ENCODE results near the gene C1QTNF12.

The C1QTNF12 gene

DNA sequence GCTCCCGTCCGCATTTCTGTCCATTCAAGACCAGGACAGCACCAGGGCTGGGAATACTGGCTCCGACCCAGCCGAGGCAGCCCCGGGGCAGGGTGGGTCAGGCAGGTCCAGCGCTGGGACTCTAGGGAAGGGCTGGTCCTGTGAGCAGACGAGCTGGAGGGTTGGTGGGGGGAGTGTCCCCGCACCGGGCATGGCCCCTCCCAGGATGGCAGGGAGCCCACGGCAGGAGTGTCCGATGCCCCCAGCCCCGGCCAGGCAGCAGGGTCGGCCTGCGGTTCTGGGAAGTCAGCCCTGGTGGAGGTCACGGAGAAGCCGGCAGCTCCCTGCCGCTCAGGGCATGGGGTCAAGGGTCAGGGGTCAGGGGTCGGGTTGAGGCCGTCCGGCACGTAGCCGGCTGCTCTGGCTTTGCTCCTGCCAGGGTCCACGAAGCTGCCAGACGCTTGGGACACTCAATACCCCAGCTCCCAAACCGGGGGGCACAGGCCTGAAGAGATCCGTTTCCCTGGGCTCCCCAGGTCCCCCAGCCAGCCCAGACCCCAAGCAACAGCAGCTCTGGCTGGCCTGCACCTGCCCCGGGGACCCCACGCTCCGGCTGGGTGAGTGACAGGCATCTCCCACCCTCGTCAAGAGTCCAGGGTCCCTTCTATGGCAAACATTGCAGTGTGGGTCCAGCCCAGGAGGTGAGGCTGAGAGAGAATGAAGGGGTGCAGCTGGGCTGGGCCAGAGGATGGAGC is 6.7 kb downstream of the C1QTNF12 start:
- no peak for DNase-seq

DNA sequence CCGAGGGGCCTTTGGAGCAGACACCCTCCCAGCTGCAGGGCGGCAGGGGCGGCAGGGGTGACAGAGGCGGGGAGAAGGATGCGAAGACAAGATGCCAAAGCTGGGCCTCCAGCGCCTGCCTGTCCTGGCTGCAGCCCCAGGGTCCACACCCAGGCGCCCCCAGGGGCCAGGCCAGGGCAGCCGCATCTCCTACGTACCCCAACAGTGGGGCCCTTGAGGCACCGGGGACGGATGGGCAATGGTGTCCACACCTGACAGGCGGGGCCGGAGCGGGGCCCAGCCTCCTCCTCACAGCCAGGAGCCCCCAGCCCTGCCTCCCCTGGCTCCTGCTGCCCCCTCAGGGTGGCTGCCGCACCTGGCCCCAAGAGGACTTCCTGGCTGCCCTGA is 7.3 kb downstream of the C1QTNF12 start:
- DNase-seq: no peak

DNA sequence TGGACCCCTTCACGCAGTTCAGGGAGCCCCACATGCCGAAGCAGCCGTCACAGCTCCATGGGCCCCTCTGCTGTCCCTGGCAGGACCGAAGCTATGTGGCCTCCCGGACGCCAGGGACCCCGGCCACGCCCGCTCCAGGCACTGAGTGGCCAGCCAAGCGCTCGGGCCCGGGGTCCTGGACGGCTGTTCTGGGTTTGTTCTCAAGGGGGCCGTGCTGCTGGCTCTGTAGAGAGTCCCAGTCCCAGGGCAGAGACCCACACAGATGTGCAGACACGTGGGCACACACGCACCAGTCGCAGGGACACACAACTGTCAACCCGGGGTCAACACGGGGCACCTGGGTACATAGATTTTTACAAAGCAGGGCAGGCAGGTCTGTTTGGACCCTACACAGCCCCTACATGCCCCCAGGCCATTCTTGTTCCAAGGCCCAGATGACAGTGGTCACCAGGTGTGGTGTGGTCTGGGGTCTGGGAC is 7.8 kb downstream of the C1QTNF12 start:
- no peak for DNase-seq

DNA sequence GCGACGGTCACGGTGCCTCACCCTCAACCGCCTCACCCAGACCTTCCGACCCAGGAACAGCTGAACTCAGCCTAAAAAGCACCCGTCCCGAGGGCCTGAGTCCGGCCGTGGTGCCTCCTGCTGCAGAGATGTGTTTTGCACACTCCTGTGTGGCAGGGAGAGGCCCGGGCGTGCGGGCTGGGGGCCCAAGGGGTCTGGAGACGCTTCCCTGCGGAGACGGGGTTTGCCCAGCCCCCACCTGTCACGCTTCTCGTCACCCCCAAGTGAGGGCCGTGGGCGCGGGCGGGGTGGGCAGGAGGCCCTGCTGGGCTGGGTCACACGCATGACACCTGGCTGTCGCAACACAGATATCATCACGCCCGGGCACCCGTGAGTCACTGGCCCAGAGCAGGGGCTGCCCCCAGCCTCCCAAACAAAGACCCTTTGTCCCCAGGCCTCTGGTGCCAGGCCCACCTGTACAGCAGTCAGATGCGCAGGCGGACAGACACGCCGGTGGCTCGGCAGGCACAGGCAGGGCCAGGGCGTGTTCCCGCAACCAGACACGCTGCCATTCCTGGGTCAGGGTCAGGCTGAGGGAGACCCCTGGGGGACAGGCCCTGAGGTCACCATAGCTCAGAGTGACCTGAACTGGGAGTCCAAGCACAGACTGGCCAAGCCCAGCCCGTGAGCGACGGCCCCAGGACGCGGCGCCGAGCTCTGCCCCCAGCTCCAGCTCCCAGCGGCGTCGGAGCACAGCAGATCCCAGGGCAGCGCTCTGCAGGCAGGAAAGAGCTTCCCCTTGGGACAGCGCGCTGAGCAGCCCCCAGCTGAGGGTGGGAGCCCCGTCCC is 8.4 kb downstream of the C1QTNF12 start:
- no peak for DNase-seq

DNA sequence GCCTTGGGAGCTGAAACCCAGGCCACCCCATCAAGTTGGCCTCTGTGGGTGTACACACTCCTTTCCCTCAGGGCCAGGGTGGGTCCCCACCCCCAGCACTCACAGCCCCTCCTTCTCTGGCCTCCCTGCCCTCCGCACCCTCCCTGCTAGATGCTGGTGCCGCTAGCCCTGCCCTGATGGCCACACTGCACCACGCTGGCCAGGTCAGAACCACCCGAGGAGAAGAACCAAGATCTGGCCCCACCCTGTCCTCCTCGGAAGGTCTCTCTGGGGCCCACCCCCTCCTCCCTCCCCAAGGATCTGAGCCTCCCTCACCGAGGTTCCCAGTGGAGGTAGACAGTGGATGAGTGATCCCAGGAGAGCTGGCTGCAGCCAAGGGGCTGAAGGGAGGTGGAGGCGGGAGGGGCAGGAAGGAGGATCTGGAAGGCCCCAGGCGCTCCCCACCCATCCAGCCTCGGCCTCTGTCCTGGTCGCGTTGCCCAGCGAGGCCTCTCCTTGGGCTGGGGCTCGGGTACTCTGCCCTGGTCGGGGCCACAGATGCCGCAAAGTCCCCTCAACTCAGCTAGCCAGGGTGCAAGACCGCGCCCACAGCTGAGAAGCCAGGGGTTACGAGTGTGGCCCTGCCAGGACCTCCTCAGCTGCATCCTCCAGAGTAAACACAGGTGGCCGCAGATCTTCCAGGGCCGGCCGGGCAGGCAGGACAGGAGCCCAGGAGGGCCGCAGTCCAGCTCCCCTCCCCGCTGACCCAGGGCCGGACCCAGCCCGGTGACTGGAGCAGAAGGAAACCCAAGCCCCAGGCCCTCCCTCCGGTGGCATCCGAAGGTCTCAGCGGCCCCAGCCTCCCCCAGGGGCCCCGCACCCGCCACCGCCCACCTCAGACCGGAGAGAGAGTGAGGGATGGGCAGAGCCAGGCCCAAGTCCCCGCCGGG is 9.3 kb downstream of the C1QTNF12 start:
- no peak for DNase-seq

DNA sequence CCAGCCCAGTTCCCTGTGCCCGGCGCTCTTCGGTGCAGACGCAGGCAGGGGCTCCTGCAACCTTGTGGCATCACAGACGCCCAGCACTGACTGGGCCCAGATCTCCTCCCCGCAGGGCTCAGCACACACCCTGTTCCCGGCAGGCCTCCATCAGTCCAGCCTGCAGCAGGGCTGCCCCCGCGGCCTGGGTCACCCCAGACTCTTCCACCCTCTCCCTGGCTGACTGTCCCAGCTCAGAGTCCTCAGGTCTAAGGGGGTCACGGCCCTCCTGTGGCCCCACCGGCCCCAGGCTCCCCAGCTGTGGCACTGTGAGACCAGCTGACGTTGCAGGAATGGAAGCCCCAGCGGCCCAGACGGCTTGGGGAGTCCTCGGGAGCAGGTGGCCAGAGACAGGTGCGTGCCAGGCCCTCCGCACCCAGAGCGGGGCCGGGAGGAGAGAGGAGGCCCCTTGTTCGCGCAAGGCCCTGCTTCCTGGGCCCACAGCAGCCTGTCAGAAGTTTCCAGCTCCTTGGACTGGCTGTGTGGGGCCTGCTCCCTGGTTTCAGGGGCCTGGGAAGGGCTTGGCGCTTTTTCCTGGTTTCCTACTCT is 10.3 kb downstream of the C1QTNF12 start:
- DNase-seq: no peak

DNA sequence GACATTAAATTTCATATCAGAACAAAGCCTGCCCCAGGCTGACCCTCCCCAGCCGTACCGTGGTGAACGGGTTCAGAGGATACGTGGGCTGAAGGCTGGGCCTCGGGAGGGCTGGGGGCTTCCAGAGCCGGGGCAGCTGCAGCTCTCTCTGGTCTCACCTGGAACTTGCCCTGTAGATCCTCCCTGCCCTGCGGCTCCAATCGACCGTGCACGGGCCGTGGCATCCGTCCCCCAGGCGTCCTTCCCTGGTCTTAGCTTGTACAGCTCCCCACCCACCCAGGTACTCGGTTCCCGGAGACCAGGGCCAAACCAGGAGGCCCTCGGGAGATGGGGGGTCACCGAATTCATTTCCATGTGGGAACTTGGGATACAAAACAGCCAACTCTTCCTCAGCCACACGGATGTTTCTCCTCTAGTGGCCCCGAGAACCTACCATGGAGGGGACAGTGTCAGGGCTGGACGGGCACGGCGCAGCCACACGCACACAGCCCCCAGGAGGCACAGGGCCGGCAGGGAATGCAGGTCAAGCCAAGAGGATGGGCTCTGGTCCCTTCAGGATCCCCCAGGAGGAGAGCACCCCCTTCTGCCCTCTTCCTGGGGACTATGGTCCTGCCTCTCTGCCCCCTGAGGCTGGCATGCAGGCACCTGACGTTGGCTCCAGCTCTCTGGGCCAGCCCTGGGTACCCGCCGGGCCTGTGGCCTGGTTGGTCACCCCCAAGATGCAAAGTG is 11.3 kb downstream of the C1QTNF12 start:
- no peak for DNase-seq

DNA sequence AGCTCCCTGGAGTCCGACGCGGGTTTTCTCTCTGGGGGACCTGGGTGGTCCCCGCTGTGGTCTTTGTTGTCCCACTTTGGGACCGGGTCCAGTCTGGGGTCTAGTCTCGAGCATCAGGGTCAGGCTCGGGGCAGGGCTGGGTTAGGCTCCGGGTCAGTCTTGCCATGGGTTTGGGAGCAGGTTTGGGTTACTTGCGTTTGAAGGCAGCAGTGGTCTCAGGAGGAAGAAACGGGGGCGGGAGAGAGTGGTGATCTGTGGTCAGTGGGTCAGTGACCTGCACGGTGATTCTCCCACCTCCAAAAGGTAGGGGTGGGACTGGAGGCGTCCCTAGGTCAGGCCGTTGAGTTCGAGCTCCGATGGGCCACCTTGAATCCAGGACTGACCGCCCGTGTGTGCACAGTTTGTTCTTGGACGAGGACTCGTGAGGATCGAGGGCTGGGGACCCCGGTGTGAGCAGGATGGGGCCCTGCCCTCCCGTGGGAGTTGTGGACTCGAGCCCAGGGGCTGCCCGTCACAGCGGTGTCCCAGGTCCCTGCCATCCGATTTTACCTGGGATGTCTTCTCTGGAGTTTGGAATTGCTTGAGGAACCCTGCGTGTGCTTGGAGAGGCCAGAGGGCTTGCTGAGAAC is 12.2 kb downstream of the C1QTNF12 start:
- no peak for DNase-seq

DNA sequence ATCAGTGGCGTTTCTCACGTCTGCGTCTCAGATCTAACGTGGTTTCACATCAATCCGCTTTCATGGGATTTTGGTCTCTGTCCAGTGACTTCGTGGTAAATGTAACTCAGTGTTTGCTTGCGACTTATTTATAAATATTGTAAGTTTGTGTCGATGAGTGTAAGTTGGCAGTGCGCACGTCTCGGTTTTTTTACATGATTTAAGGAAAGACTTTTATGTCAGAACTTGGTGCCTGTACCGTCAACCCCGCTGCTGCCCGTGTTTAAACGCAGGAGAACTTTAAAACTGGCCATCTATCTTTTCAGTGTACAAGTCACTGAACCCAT is 13.0 kb downstream of the C1QTNF12 start:
- DNase-seq: no peak

DNA sequence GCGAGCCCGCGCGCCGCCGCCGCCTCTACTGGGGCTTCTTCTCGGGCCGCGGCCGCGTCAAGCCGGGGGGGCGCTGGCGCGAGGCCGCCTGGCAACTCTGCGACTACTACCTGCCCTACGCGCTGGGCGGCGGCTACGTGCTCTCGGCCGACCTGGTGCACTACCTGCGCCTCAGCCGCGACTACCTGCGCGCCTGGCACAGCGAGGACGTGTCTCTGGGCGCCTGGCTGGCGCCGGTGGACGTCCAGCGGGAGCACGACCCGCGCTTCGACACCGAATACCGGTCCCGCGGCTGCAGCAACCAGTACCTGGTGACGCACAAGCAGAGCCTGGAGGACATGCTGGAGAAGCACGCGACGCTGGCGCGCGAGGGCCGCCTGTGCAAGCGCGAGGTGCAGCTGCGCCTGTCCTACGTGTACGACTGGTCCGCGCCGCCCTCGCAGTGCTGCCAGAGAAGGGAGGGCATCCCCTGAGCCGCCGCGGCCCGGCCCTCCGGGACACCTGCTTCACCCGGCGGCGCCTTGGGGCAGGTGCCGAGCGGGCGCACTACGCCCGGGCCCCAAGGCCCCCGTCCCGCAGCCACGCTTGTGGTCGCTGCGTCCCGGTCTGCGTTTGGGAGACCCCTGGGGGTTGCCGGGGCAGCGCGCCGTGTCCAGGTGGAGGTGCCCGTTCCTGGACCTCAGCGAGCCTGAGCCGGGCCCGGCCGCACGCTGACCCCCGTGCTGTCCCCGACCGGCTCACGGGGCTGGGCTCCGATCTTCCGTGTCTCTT is 13.5 kb downstream of the C1QTNF12 start:
- no peak for DNase-seq

DNA sequence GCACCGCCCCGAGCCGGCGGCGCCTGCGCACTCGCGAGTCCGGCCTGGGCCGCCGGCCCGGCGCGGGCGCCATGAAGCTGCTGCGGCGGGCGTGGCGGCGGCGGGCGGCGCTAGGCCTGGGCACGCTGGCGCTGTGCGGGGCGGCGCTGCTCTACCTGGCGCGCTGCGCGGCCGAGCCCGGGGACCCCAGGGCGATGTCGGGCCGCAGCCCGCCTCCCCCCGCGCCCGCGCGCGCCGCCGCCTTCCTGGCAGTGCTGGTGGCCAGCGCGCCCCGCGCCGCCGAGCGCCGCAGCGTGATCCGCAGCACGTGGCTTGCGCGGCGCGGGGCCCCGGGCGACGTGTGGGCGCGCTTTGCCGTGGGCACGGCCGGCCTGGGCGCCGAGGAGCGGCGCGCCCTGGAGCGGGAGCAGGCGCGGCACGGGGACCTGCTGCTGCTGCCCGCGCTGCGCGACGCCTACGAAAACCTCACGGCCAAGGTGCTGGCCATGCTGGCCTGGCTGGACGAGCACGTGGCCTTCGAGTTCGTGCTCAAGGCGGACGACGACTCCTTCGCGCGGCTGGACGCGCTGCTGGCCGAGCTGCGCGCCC is 14.2 kb downstream of the C1QTNF12 start, which contains the start of gene B3GALT6:
B3GALT6 (plus strand) TSS at position 30 of the 588 bp plus-strand sequence; CDS start at position 72, 42 bp downstream.
- no peak for DNase-seq

DNA sequence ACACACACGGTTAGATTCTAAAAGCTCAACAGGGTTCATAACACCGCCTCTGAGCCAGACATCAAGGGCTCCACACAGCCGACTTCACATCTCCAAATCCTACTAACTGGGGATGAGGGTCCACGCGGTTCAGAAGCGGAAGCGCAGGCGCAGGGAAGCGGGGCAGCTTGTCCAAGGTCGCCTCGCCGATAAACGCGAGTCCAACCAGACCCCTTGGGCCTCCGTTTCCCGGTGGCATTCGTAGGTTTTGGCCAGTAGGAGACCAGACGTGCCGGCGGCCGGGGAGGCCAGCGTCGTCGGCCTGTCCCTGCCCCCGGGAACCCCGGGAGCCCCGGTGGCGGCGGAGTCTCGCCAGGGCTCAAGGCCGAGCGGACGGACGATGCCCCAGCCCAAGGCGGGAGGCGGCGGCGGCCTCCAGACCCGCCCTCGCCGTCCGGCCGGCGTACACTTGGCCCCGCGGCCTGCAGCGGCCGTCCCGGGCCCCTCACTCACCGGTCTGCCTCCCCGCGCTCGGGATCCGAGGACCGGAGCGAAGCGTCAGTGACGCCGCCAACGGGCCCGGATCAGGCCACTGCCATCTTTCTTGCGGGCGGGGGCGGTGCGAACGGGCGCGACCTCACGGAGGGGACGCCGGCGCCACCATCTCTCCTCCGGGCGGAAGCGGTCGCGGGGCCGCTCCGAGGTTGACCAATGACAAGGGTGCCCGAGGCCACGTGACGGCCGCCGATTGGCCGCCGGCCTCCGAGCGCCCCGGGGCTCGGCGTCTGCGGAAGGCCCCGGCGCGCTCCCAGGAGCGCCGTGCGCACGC is 14.9 kb downstream of the C1QTNF12 start, which contains the start of gene SDF4:
SDF4 (minus strand) TSS at position 602 of the 808 bp plus-strand sequence. CDS start 3,229 bp downstream, outside the sequence.
- DNase-seq: peak; percentile 98

DNA sequence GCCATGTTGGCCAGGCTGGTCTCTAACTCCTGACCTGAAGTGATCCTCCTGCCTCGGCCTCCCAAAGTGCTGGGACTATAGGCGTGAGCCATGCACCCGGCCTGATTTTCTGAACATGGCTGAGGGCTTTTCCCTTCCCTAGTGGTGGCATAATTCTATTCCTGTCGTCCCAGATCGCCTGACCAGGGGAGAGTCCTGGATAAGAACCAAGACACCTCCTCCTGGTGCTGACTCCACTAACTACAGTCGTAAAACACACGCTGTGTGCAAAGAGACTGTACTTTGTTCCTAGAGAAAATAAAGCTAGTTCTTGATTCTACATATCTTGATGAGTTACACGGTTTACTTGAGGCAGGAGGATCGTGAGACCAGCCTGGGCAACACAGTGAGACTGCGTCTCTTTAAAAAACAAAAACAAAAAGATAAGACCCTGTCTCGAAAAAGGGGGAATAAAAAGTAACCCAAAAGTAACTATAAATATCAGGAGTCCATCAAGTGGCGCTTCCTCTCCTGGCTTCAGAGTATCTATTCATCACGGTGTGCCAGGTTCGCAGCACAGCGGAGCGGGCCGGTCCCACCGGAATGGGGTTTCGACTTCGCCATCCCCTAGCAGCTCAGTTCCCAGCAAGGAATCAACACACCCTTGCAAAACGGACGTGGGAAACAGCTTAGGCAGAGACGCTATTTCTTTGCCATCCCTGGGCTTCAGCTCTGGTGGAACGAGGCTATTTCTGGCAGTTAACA is 15.7 kb downstream of the C1QTNF12 start:
- DNase-seq: peak; percentile 65

DNA sequence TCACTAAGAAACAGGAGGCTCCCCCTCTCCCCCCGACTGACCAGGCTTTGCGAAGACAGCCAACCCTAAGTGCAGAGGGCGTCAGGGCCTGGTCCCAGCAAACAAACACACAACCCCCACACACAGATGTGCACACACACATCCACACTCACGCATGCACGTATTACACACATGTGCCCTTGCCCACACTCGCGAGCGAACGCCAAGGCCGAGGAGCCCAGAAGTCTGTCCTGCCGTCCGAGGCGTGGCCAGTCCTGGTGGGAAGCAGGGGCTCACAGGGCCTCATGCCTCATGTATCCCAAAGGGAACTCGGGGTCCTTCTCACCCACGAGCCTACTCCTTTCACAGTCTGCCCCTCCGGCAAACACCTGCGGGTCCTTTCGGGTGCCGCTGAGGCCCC is 16.8 kb downstream of the C1QTNF12 start:
- no peak for DNase-seq

DNA sequence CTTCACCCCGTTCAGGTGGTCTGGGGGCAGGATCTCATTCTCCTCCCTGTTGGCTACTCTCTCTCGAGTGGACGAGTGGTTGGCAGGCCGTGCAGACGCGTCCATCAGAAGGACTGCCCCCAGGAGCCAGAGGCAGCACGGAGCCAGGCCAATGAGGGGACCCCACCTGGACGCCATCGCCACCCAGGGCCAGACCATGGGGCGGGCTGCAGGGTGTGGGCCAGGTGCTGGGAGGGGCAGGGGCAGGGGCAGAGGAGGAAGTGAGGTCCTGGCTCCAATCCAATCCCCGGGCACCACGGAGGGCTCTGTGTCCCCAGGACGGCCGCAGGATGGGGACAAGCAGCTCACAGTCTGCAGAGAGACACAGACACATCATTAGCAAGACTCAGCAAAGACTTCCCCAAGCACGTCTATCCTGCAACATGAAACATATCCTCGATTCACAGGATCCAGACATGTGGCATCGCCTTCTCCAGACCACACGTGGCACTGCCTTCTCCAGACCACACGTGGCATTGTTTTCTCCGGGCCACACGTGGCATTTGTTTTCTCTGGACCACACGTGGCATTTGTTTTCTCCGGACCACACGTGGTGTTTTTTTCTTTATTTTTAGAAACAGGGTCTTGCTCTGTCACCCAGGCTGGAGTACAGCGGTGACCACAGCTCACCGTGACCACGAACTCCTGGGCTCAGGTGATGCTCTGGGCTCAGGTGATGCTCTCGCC is 17.8 kb downstream of the C1QTNF12 start:
- no peak for DNase-seq

DNA sequence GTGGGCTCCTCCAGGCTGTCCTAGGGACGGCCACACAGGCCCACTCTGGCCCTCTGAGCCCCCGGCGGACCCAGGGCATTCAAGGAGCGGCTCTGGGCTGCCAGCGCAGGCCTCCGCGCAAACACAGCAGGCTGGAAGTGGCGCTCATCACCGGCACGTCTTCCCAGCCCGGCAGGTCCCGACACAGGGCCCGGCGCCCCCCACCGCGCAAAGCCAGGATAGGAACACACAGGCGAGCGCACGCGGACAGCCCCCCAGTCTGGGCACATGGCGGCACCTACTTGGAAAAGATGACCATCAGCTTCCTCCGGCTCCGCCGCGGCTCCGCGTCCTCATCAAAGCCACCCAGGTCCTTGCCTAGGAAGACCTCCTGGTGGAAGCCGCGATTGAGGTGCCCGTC is 18.3 kb downstream of the C1QTNF12 start:
- DNase-seq: no peak

DNA sequence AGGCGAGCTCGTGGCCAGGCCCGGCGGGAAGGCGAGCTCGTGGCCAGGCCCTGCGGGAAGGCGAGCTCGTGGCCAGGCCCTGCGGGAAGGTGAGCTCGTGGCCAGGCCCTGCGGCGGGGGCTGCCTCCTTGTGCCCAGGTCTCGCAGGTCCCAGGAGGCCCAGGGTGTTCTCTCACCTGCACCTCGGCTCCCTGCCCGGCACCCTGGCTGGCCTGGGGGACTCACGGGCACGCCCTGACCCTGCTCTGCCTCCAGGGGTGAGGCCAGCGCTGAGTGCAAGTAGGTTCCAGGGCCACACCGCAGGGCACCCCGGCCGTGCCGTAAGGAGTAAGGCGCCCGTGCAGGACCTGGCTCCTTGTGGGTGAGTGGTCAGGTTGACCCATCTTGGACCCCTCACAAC is 19.1 kb downstream of the C1QTNF12 start:
- DNase-seq: no peak
